HG03066 (cell line): ENCODE measurements around the gene GPR61.

Experiments
- ATAC-seq: cut with Tn5 transposase; IDR thresholded peaks from one replicate; pipeline ENCODE4 v1.9.1; 2021; ENCODE audit warnings: low read depth; ENCODE audit not compliant: unreplicated experiment

Gene GPR61

GRCh38 chr1:109566982-109567381 lies 27.3 kb downstream of the GPR61 start:
- no peak for ATAC-seq

- ATAC-seq = no peak
Observed at GRCh38 chr1:109567877-109568672, 28.4 kb downstream of the GPR61 start.

GRCh38 chr1:109569323-109569722 lies 29.7 kb downstream of the GPR61 start:
- no peak for ATAC-seq

GRCh38 chr1:109570414-109570813 lies 30.7 kb downstream of the GPR61 start:
- ATAC-seq = no peak

GRCh38 chr1:109573785-109574184 lies 34.1 kb downstream of the GPR61 start:
- no peak for ATAC-seq

GRCh38 chr1:109578947-109579443 lies 39.3 kb downstream of the GPR61 start:
- no peak for ATAC-seq

GRCh38 chr1:109579491-109579890 lies 39.8 kb downstream of the GPR61 start:
- no peak for ATAC-seq

- no peak for ATAC-seq
Observed at GRCh38 chr1:109582021-109582420, 42.3 kb downstream of the GPR61 start.

- no peak for ATAC-seq
Observed at GRCh38 chr1:109584766-109585165, 45.1 kb downstream of the GPR61 start.

- ATAC-seq = no peak
Observed at GRCh38 chr1:109586055-109586454, 46.4 kb downstream of the GPR61 start.

- no peak for ATAC-seq
Observed at GRCh38 chr1:109589177-109589576, 49.5 kb downstream of the GPR61 start.

GRCh38 chr1:109589679-109590078 lies 50.0 kb downstream of the GPR61 start:
- ATAC-seq = no peak

- no peak for ATAC-seq
Observed at GRCh38 chr1:109592916-109593315, 53.2 kb downstream of the GPR61 start.

- no peak for ATAC-seq
Observed at GRCh38 chr1:109595531-109595930, 55.9 kb downstream of the GPR61 start.
